Kidney (tissue), 14 donors: ENCODE measurements around the gene TLN1. TPM values are rescaled to one million over a fixed set of nuclear protein-coding genes. Genes with fewer than 3 reads are reported as not detected.

ENCODE experiments used
- DNase-seq, 5 donors: peaks; one replicate each; pipeline ENCODE4 v3.0.0-alpha.2; 2013 to 2020
- FAIRE-seq: peaks from 2 replicates; lab custom pipeline; 2012; peaks lifted over from hg19 to GRCh38; lab: Jason Lieb, UNC
- H3K27ac ChIP-seq, 2 donors: one replicate each; pipeline ENCODE4 v1.7.0; 2013; ENCODE audit warnings: low read depth in 2 of 2, low read length in 2 of 2, inconsistent platforms in 1 of 2
- H3K27me3 ChIP-seq: one replicate; pipeline ENCODE4 v1.7.1; 2013; ENCODE audit warnings: low read length, inconsistent platforms; ENCODE audit not compliant: control insufficient read depth, insufficient read depth
- H3K36me3 ChIP-seq, 3 donors: one replicate each; pipeline versions ENCODE4 v1.7.0 to v1.7.1; 2013; ENCODE audit warnings: low read length in 3 of 3, control low read depth in 1 of 3, inconsistent platforms in 1 of 3; ENCODE audit not compliant: insufficient read depth in 3 of 3, control insufficient read depth in 2 of 3
- H3K4me1 ChIP-seq, 3 donors: one replicate each; pipeline versions ENCODE4 v1.7.0 to v1.7.1; 2013; ENCODE audit warnings: low read length in 3 of 3, inconsistent platforms in 1 of 3, low read depth in 1 of 3; ENCODE audit not compliant: control insufficient read depth in 2 of 3, insufficient read depth in 2 of 3
- H3K4me3 ChIP-seq, 3 donors: one replicate each; pipeline versions ENCODE4 v1.7.0 to v1.8.1; 2013; ENCODE audit warnings: low read length in 3 of 3, control low read depth in 1 of 3, inconsistent platforms in 1 of 3
- H3K9ac ChIP-seq, 3 donors: one replicate each; pipeline versions ENCODE4 v1.7.0 to v1.7.1; 2013; ENCODE audit warnings: low read length in 3 of 3, control low read depth in 1 of 3, inconsistent platforms in 1 of 3
- H3K9me3 ChIP-seq, 3 donors: one replicate each; pipeline versions ENCODE4 v1.7.0 to v1.7.1; 2013; ENCODE audit warnings: low read length in 3 of 3, control low read depth in 1 of 3, inconsistent platforms in 1 of 3; ENCODE audit not compliant: control insufficient read depth in 2 of 3, insufficient read depth in 1 of 3
- CTCF ChIP-seq: IDR thresholded peaks from 3 replicates; pipeline ENCODE4 v1.5.1; 2012; ENCODE audit warnings: mild to moderate bottlenecking, moderate library complexity, borderline replicate concordance; ENCODE audit not compliant: insufficient read depth; ENCODE audit errors: extremely low read depth
- intact Hi-C: fragments of 100-400 bp; cut with DNase I; formaldehyde crosslinking; loops from one replicate; pipeline ENCODE4 v1.11.1; 2022
- polyA plus RNA-seq: library from polyadenylated mRNA; stranded (reverse); fragments of 350-450 nt; fragmentation: Illumina TruSeq; extraction: RNeasy Lipid Tissue Mini Kit (QIAGEN cat#74804); gene quantifications from one replicate; pipeline ENCODE4 v1.2.3, GENCODE V29; 2014; ENCODE audit warnings: low read depth, low replicate concordance; ENCODE audit not compliant: insufficient read depth
- total RNA-seq: library from RNA; stranded (reverse); fragmentation: NEBNext Ultra II Directional; extraction: Animal tissue kit (Norgen Biotek cat#: 25700); gene quantifications from one replicate; pipeline ENCODE4 v1.2.1, GENCODE V29; 2021
- donor health status: control.
- donor health status: control.
- donor health status: control.
- donor health status: control.
- donor health status: control.
- donor health status: DM: yes; HTN: yes; CAD: no.
- donor health status: Normal renal cell carcinoma (clear cell type).

The TLN1 gene
- total and polyA plus RNA-seq, 2 donors from 2014 or later, result 71.7 to 376 TPM

DNA sequence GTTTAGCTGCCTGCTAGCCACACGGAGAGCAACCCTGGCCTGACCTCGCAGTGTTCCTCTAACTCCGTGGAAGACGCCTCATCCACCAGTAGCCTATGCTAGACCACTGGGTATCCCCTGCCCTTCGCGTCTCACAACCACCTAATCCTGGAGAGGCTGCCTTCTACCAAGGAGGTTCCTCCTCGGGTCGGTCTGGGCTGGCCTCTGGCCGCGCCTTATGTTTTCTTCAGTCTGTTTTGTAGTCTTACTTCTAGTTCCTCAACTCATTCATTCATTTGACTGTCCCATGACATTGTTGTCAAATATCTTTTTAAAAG lies 40.7 kb downstream of the TLN1 start:
- no peaks in the 10 kb centered on the region for H3K36me3 ChIP-seq
- FAIRE-seq, result no peak
- no peak for DNase-seq
- no peaks in the 10 kb centered on the region for H3K27me3 ChIP-seq
- H3K4me1 ChIP-seq, result peaks cover 0 to 5% (median 0%) of the 10 kb centered on the region in 3 donors
- peak overlapping the region; percentile 85 to 95 for H3K27ac ChIP-seq
- peak overlapping the region; percentile 56 to 74 (median 66) for H3K4me3 ChIP-seq
- H3K9ac ChIP-seq, result peak overlapping the region; percentile 20 to 61 (median 55)
- intact Hi-C loops, result no loop called here
- H3K9me3 ChIP-seq, result no peaks in the 10 kb centered on the region
- no peak for TF ChIP-seq CTCF

DNA sequence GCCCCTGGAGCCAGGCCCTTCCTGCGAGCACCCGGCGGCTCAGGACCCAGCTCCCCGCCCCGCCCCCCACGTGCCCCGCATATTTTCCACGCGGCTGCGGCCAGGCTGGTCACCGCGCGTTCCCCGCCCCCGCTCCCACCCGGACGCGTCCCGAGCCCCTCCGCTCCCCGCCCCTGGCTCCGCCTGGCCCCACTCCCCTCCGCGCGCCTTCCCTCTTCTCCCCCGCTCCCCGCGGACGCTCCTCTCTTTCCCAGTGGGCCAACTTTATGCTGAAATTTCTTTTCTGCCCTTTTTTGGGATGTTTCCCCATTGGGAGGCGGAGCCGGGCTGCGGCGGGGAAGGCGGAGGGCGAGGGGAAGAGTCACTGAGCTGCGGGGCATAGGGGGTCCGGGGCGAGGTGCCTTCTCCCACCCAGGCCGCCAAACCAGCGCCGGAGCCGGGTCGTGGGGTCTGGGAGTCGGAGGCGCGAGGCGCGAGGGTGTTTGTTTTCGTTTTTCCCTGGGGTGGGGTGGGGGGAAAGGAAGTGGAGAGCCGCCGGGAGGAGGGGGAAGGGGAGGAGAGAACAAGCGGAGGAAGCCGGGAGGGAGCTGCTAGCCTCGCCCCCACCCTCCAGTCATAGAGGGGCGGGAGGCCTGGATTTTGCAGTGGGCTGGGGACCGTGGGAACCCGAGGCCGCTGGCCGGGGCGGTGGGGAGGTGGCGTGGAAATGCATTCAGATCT lies 41.2 kb downstream of the TLN1 start:
- intact Hi-C loops, result no loop called here
- no peaks in the 10 kb centered on the region for H3K36me3 ChIP-seq
- H3K9ac ChIP-seq, result peak overlapping the region; percentile 48 to 69 (median 61)
- DNase-seq (peak; percentile 69 to 95 (median 84)), FAIRE-seq (no peak)
- H3K27me3 ChIP-seq, result no peaks in the 10 kb centered on the region
- peak overlapping the region; percentile 85 to 95 for H3K27ac ChIP-seq
- H3K4me1 ChIP-seq, result peaks cover 0 to 4% (median 0%) of the 10 kb centered on the region in 3 donors
- H3K4me3 ChIP-seq, result peak overlapping the region; percentile 56 to 74 (median 66)
- TF ChIP-seq CTCF, result no peak
- no peaks in the 10 kb centered on the region for H3K9me3 ChIP-seq

DNA sequence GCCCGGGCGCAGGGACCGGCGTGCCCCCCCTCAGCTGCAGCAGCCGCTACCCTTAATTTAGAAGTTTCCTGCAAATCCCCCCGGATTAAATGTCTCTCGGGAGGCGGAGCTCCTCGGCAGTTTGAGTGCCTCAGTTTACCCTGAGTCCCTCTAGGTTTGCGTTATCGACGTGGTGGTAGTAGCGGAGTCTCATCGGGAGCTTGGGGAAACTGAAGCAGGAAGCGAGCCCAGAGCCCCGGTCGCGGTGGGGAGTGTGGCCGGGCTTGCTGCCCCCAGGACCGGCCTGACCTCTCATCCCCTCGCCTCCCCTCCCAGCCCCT lies 41.7 kb downstream of the TLN1 start:
- peak overlapping the region; percentile 85 for H3K27ac ChIP-seq
- FAIRE-seq, result no peak
- peak overlapping the region; percentile 10 to 69 (median 55) for H3K9ac ChIP-seq
- intact Hi-C loops, result no loop called here
- TF ChIP-seq CTCF, result no peak
- peaks cover 0 to 5% (median 0%) of the 10 kb centered on the region in 3 donors for H3K4me1 ChIP-seq
- DNase-seq, result peak in 1 of 5 donors; percentile 49
- peaks cover 0 to 1% (median 0%) of the 10 kb centered on the region in 3 donors for H3K36me3 ChIP-seq
- no peaks in the 10 kb centered on the region for H3K27me3 ChIP-seq
- no peaks in the 10 kb centered on the region for H3K9me3 ChIP-seq
- H3K4me3 ChIP-seq, result peak overlapping the region; percentile 44 to 74 (median 45)
